HG03108 (cell line): Measurements from ENCODE around the gene DDX52.
"Not testable (repeated sequence)": the region's sequence is repeated elsewhere in the genome, so short reads cannot be mapped to it uniquely, and the experiment has no call there.

Experiments
- ATAC-seq: cut with Tn5 transposase; IDR thresholded peaks from one replicate; pipeline ENCODE4 v1.9.1; 2021; ENCODE audit warnings: moderate library complexity; ENCODE audit not compliant: unreplicated experiment

Gene DDX52, protein sequence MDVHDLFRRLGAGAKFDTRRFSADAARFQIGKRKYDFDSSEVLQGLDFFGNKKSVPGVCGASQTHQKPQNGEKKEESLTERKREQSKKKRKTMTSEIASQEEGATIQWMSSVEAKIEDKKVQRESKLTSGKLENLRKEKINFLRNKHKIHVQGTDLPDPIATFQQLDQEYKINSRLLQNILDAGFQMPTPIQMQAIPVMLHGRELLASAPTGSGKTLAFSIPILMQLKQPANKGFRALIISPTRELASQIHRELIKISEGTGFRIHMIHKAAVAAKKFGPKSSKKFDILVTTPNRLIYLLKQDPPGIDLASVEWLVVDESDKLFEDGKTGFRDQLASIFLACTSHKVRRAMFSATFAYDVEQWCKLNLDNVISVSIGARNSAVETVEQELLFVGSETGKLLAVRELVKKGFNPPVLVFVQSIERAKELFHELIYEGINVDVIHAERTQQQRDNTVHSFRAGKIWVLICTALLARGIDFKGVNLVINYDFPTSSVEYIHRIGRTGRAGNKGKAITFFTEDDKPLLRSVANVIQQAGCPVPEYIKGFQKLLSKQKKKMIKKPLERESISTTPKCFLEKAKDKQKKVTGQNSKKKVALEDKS

DNA sequence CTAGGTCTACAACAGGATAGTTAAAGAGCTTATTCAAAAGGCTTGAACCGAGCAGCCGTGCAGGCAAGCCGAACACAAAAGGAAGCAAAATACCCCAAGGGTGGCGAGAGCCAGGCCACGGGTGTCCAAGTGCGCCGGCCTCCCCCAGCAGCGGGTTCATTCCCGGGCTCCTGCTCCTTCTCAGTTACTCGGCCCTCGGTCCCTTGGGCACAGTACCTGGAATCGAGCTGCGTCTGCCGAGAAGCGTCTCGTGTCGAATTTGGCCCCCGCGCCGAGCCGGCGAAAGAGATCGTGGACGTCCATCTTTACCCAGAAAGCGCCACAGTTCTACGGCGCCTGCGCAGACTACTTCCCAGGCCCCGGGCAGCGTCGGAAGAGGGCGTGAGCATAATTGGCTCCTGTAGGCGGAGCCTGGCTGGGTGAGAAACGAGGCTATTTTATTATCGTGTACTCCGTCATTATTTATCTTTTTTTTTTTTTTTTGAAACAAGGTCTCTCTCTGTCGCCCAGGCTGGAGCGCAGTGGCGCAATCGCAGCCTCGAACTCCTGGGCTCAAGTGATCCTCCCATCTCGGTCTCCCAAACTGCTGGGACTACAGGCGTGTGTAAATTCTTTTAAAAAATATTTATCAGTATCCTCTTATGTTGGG is at the start of gene DDX52:
TSS of gene DDX52 (minus strand) at position 329 of the 649 bp plus-strand sequence. CDS start at position 303, 26 bp downstream.
- peak; percentile 94 for ATAC-seq

DNA sequence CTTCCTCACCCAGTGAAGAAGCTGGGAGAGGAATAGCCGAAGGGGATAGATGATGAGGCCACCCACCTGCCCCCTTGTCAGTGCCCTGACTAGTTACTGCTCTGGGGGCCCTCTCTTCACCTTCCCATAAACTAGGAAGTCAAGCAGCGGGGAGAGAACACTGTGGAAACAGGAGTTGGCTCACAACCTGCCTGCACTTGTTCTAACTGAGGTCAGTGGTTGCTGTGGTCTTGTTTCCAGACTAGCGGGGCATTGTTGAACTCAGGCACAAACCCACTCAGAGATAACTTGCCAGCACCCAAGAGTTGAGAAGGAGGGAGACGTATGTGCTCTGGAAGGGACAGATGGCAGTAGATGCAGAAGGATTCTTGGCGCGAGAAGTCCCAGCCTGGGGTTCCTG is 48.6 kb upstream of the DDX52 start:
- ATAC-seq, result no peak

DNA sequence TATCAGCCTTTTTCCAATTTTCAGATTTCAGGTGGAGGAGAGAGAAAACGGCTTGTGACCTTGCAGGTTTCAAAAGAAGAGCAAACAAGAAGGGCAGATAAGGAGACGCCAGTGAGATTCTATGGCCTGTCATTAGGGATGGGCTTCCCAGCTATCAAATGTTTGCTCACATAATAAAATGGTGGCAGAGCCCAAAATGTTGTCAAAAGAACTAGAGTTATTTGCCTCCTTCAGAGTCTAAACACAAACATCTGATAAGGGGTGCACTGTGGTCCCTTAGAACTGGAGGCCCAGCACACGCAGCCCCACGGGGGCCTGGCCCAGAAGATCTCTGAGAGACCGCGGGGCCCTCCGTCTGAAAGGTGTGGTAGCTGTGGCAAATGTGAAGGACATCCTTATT is 46.1 kb upstream of the DDX52 start:
- ATAC-seq, result no peak

DNA sequence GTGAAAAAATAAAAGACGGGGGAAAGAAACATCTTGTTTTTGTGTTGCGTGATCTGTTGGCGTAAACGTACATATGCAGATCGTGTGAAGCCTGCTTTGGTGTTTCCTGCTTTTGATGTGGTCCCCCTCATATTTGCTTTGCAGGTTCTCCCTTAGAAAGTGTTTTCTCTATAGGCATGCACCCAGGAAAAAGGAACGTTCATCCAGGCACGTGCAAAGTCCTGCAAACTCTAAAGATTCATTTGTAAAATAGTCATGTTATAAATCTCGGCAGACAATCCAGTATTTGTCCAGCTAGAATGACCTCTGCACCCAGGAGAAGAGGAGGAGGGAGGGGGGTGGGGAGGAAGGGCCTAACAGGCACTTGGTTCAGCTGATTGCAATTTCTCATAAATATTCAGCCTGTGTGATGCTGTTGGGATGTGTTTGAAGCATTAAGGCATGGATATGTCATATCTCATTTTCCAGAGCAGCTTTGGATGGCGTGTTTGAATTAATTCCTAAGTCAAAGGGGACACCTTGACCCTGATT is 40.3 kb upstream of the DDX52 start:
- no peak for ATAC-seq

DNA sequence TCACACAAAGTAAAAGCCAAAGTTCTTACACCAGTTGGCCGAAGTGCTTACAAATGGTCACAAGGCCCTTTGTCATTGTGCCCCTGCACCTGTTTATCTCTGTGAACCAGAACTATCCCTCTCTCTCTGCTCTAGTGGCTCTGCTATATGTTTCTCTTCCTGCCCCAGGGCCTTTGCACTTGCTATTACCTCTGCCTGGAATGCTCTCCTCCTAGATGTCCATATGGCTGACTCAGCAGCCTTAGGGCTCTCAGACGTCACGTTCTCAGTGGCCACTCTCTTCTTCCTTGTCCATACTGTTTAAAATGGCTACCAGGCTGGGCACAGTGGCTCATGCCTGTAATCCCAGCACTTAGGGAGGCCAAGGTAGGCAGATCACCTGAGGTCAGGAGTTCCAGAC is 38.8 kb upstream of the DDX52 start:
- no peak for ATAC-seq

DNA sequence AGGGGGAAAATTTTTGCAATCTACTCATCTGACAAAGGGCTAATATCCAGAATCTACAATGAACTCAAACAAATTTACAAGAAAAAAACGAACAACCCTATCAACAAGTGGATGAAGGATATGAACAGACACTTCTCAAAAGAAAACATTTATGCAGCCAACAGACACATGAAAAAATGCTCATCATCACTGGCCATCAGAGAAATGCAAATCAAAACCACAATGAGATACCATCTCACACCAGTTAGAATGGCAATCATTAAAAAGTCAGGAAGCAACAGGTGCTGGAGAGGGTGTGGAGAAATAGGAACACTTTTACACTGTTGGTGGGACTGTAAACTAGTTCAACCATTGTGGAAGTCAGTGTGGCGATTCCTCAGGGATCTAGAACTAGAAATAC is 36.7 kb upstream of the DDX52 start:
- not testable (repeated sequence) for ATAC-seq

DNA sequence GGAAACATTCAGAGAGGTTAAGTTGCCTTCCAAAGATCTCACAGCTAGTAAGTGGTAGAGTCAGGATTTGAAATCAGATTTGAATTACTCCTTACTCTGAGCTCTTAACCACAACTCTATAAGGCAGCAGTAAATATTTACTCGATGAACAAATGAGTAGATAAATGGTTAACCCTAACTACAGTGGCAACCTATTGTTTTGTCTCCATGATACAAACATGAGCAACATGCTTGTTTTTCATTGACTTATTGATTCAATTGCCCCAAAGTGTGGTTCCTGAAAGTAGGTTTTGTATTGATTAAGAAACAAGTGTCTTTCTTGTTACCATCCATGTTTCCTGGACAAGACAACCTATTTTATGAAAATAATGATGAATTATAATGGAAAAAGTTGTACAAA is 34.8 kb upstream of the DDX52 start:
- no peak for ATAC-seq

DNA sequence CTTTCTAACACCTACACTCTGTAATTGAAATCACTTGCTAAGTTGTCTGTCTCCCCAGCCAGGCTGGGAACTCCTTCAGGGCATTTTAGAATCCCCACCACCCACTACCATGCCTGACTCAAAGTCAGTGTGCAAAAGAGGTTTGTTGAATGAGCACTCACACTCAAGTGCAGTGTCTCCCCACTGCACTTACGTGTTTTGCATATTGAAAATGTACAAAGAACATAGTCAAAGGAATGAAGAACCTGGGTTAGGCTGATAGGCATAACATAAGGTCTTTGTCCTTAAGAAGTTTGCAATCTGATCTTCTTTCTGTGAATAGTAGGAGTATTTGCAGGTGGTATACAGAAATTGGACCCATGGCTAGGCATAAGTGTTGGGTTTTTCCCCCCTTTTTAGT is 33.8 kb upstream of the DDX52 start:
- no peak for ATAC-seq

DNA sequence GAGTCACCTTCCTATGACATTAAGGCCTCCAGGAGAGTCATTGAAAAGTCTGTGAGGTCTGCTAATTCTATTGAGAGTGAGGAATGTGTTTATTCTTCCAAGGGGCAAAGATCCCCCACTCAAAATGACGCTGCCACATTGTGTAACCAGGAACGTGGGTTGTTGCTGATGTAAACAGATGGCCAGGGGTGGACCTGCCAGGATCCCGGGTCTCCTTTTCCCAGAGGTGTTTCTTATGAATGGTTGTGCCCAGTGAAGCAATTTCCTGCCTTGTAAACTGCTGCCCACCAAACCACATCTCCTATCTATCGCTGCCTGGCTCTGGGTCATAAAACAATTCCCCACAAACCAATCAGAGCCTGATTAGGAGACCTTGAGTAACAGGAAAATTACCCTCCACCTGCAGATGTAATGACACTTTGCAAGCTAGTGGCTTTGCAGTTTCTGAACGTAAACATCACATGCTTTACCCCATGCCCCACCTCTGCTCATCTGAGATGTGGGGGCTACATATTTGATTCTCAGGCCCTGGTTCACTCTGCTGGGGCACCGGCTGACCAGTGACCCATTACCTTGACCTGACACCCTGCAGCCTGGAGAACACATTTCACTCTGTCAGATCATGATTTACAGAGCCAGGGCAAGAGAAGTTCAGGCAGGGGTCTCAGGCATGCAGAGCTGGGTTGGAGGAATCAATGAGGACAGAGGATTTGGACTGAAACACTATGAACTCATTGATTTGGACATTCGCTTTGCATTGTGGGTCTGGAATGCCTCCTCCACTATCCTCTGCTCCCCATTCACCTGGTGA is 33.1 kb upstream of the DDX52 start:
- no peak for ATAC-seq

DNA sequence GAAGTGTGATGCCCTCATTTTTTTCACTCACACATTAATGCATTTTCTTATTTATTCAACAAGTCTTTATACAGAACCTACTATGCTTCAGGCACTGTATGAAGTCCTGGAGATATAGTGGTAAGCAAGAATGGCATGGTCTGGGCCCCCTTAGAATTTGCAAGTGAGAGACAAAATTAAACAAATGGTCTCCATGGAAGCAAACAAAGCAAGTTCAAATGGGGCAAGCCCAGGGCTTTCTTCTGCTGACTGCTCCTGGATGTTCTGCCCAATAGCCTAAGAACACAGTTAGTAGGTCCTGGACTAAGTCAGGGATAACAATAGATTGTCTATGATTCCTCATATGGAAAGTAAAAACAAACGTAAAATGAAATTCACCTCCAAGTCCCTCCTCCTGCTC is 31.3 kb upstream of the DDX52 start:
- no peak for ATAC-seq

DNA sequence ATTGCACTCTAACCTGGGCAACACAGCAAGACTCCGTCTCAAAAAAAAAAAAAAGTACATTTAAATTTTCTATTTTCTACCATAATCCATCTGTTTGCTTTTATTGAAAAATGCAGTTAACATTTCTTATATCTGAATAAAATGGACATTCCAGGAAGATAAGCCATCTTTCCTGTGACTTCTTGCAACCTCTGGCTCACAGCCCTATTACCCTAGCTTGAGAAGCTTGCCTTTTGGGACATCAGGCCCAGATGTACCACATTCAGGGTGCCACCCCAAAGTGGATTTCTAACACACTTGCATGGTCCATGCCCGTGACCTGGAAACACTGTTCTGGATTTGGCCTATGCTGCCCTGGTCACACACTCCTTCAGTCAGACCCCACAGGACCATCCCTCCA is 30.1 kb upstream of the DDX52 start:
- no peak for ATAC-seq

DNA sequence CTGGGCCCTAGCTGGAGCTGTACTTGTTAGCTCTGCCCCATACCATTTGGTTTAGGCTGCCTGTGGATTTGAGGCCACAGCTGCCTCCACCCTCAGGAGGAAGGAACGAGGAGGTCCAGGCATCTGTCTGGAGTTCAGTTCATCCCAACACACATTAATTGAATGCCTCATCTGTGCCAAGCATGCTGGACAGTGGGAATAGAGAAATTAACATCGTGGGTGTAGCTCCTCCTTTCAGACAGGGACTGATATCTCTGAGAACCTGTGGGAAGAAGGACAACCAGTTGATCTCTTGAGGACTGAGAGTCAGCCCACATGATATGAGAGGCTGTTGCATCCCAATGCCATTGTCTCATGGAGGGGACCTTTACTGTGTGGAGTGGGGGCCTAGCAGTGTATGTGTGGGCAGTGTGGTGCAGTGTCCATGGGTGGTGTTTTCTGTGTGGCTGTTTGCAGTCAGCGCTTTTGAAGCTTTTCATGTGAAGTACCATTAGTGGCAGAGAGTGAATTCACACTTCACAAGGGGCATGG is 29.4 kb upstream of the DDX52 start:
- no peak for ATAC-seq

DNA sequence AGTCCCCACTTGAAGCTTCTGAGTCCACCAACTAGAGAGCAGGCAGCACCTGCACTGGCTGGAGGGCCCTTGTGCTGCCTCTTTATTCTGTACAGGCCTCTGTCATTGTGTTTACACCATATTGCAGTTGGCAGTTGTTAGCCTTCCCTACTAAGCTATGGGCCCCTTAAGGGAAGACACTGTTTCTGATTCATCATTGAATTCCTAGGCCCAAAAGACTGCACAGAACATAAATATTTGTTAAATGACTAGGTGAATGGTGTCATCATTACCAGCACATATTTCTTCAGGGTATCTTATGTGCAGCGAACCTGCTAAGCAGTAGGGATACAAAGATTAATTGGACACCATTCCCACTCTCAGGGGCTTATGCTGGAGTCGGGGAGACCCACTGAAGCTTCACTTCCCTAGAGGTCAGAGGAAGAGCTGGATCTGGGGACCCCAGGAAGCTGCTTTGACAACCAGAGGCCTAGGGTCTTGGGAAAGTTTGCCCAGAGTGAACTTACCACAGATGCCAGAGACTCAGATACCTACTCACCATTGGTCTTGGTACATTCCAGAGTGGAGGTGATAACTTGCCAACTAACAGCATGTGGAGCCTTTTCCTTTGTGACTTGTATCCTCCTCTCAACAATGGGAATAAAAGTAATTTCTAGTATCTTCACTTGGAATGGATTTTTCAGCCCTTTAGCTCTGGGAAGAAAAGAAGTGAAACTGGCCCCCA is 28.7 kb upstream of the DDX52 start:
- no peak for ATAC-seq

DNA sequence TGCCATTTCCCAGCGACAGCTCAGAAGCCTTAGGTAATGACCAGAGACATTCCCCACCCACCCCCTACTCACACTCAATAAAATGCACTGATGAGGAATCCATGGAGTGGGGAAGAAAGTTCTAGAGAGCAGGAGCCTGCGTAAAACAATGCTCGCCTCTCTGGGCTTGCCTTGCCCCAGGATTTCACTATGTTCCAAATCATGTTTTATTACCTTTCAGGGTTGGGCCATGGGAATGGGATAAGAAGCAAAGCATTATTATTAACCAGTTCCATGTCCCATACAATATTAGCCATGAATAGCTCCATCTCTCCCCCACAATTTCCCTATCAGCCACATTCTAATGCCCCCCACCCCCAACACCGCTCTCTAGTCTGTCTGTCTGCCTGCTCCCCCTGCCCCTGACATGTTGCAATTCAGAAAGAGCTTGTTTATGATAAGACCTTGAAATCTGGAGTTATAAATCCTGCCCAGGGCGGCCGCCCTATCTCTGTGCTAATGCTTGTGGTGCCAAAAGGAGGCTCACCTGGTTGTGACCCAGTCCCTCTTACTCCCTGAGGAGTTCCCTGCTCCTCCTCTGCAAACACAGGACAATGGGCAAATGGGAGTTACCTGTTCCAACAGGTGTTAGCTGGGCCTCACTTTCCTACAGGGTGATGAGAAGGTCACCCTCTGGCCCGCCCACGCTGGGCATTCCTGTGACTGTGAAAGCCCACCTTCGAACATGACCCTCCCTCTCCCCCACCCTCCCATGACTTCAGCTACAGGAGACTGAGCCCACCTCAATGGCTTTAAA is 28.0 kb upstream of the DDX52 start:
- ATAC-seq, result no peak

DNA sequence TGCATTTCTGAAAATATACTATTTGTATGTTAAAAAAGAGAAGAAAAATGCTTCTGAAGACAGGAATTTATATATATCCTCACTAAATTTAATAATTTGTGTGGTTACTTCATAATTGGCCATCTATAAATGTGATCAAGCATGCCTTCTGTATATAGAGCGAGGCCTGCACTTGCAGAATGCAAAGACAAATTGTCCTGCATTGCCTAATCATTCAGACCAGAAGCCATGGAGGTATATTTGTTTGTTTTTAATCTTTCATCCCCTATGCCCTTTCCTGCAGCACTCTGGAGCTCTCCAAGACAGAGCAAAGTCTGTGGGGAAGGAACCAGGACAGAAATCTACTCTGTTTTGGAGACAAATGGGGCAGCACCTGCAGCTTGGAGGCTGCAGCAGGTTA is 23.8 kb upstream of the DDX52 start:
- ATAC-seq, result no peak

DNA sequence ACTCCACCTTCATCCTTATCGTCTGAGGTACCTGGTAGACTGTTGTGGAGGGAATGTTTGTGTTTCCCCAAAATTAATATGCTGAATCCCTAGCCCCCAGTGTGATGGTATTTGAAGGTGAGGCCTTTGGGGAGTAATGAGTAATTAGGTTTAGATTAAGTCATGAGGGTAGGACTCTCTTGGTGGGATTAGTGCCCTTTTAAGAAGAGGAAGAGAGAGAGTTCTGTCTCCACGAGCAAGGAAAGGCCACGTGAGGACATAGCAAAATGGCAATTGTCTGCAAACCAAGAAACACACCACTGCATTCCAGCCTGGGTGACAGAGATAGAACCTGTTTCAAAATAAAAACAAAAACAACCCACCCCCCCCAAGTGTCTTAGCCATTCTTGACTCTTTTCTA is 21.0 kb upstream of the DDX52 start:
- no peak for ATAC-seq

DNA sequence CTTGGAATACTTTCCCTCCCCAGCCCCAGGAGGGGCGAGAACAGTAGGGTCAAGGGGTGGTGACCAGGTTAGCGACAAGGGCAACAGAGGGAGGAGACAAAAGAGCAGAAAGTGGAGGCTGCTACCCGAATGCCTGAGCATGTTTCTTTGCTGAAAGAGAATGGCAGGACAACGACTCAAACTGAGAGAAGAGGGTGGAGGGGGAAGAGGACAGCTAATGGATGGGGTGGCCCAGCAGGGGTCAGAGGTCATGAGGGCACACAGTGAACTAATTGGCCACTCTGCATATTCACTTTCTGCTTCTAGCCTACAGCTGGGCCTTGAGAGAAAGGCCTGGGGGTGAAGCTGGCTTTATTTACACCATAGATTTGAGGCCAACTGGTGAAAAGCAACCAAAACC is 19.1 kb upstream of the DDX52 start:
- ATAC-seq, result no peak

DNA sequence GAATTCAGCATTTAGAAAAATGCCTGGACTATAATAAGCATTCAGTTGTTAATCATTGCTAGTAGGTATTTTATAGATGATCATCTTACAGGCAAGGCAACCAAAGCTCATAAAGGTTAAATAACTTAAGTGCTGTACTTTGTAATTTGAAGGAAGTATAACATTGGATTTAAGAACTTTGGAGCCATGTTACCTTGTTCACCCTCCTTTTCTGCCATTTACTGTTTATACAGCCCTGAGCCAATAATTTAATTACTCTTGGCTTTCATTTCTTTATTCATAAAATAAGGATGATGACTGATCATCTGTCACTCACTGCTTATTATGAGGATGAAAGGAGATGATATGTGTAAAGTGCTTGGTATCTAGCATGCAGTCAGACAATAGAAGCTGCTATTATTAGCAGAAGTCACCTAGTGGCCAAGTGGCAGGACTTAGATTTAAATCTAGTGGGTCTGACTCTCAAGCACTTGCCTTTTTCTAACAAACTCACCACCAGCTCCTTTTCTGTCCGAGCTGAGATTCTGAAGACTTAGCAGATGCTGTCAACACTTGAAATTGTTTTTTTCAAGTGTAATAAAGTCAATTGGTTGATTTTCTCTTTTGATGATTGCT is 18.3 kb upstream of the DDX52 start:
- no peak for ATAC-seq

DNA sequence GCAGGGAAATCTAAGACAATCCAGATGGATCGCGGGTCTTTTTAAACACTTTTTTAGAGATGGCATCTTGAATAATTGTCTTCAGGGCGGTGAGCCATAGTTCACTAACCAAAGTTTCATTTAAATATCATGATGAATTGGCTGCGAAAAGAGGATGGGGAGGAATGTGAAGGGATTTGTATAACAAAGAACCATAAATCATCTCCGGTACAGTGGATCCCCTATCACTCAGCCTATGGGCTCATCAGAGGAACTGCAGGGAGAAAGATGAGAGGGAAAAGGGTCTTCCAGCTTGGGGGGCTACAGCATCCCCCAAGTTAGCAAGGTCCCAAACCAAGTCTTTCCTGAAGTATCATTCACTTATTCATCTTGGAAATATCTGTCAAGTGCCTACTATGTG is 16.7 kb upstream of the DDX52 start:
- ATAC-seq, result no peak
